ENCODE measurements around the gene PRKCZ. TPM values are rescaled to one million over a fixed set of nuclear protein-coding genes. Genes with fewer than 3 reads are reported as not detected.

The PRKCZ gene
- total and polyA plus RNA-seq, 9 of the 15 experiments (the other 6 are each of a cell fraction or from before 2014, with no cell fraction given) = 0.07 to 3.1 (median 1.3) TPM

GRCh38 chr1:2172012-2172411 lies 121.8 kb downstream of the PRKCZ start:
- Histone ChIP-seq H3K4me3 (no peak overlapping the region), H3K9ac (ENCODE audit: insufficient read depth in 1 of 2, low read depth in 2 of 2, low read length in 2 of 2) (no peak overlapping the region), H2AFZ (ENCODE audit: low read depth, low read length) (no peak overlapping the region), H3K27me3 (ENCODE audit: control insufficient read depth in 2 of 2, insufficient read depth in 2 of 2, low read length in 2 of 2) (peaks cover 29 to 67% of the 10 kb centered on the region in 2 experiments), H3K36me3 (ENCODE audit: control insufficient read depth, insufficient read depth, low read length) (no peaks in the 10 kb centered on the region), H3K79me2 (ENCODE audit: control insufficient read depth, insufficient read depth, low read length) (no peaks in the 10 kb centered on the region), H3K4me1 (replicated peaks in 1 of 2; ENCODE audit: control insufficient read depth in 2 of 2, insufficient read depth in 2 of 2, low read length in 2 of 2) (peaks cover 25 to 60% of the 10 kb centered on the region in 2 experiments), H3K9me1 (ENCODE audit: control insufficient read depth, insufficient read depth, low read length) (peaks cover 6% of the 10 kb centered on the region), H3K27ac (ENCODE audit: extremely low read depth, low read depth, low read length) (no peak overlapping the region), H3K9me3 (replicated peaks; ENCODE audit: control insufficient read depth, insufficient read depth, low read depth, low read length) (no peaks in the 10 kb centered on the region), H3K4me2 (ENCODE audit: insufficient read depth, low read length) (no peak overlapping the region), H4K20me1 (replicated peaks; ENCODE audit: control insufficient read depth, insufficient read depth, low read length) (no peaks in the 10 kb centered on the region; the same call in 1 of the 2 replicates)
- ChIA-PET CTCF (ENCODE audit: low intra/inter-chr PET ratio) (no interaction called here), POLR2A (no interaction called here)
- intact Hi-C loops (cut with micrococcal nuclease) (no loop called here), in situ Hi-C loops (cut with MboI) (no loop called here)
- FAIRE-seq (no peak), DNase-seq (ENCODE audit: extremely low read depth in 1 of 4, low spot score in 3 of 4) (no peak), ATAC-seq (no peak)
- TF ChIP-seq FOXM1 (IDR thresholded peaks at IDR 0.05; ENCODE audit: low read depth) = no peak
- TF ChIP-seq FOXM1 (CRISPR knock-in tag; IDR thresholded peaks at IDR 0.05; ENCODE audit: low read depth) = no peak
- no peak for TF ChIP-seq CBFB (CRISPR knock-in tag; IDR thresholded peaks at IDR 0.05)
- no peak for TF ChIP-seq BCL6 (CRISPR knock-in tag; IDR thresholded peaks at IDR 0.05)
- no peak for TF ChIP-seq ZBTB8A (IDR thresholded peaks at IDR 0.05; ENCODE audit: partially characterized antibody)
- TF ChIP-seq SRSF3 (IDR thresholded peaks at IDR 0.05; ENCODE audit: insufficient read depth, low read length) = no peak
- no peak for TF ChIP-seq ZNF449 (CRISPR knock-in tag; IDR thresholded peaks at IDR 0.05)
- no peak for TF ChIP-seq NFYB (IDR thresholded peaks at IDR 0.05; ENCODE audit: extremely low read depth, insufficient read length)
- no peak for TF ChIP-seq ZNF407 (IDR thresholded peaks at IDR 0.05; ENCODE audit: low read depth)
- TF ChIP-seq KLF10 (CRISPR knock-in tag; IDR thresholded peaks at IDR 0.05) = no peak
- no peak for TF ChIP-seq ZNF57 (CRISPR knock-in tag; IDR thresholded peaks at IDR 0.05)
- no peak for TF ChIP-seq TRIM25 (IDR thresholded peaks at IDR 0.05; ENCODE audit: borderline replicate concordance)
- TF ChIP-seq ESRRA (IDR thresholded peaks at IDR 0.05; ENCODE audit: borderline replicate concordance, low read depth) = no peak
- WGBS (ENCODE audit: insufficient coverage, low coverage, missing lambda C conversion rate) = 24% methylated on average over 23 of the region's 26 CpGs
- no TSS peak for BruUV-seq (replicated peaks)
